Neural progenitor cell (in vitro differentiated cells): Measurements from ENCODE around the gene AKAP1. TPM values are rescaled to one million over a fixed set of nuclear protein-coding genes. Genes with fewer than 3 reads are reported as not detected.

Experiments used
- DNase-seq: peaks from one replicate; pipeline ENCODE4 v3.0.0-alpha.2; 2016; ENCODE audit warnings: low spot score
- H2AFZ ChIP-seq: fragments of 200-600 bp; sonication (generic); replicated peaks from 2 replicates; pipeline ENCODE4 v1.6.1; 2016; ENCODE audit warnings: antibody characterized with exemption
- H3F3A ChIP-seq: fragments of 200-600 bp; sonication (generic); 2 replicates; pipeline ENCODE4 v1.6.1; 2016; ENCODE audit warnings: antibody characterized with exemption, low read depth
- H3K27ac ChIP-seq: fragments of 200-600 bp; sonication (generic); 2 replicates; pipeline ENCODE4 v1.5.1; 2016; ENCODE audit warnings: mild to moderate bottlenecking
- H3K27me3 ChIP-seq: fragments of 200-600 bp; sonication (generic); 2 replicates; pipeline ENCODE4 v1.6.1; 2016; ENCODE audit warnings: mild to moderate bottlenecking, moderate library complexity
- H3K36me3 ChIP-seq: fragments of 200-600 bp; sonication (generic); 2 replicates; pipeline ENCODE4 v1.5.1; 2016
- H3K4me1 ChIP-seq: fragments of 200-600 bp; sonication (generic); 2 replicates; pipeline ENCODE4 v1.6.1; 2016; ENCODE audit warnings: mixed run types
- H3K4me2 ChIP-seq: fragments of 200-600 bp; sonication (generic); 2 replicates; pipeline ENCODE4 v1.6.1; 2016
- H3K4me3 ChIP-seq: fragments of 200-600 bp; sonication (generic); 2 replicates; pipeline ENCODE4 v1.5.1; 2016
- H3K79me2 ChIP-seq: fragments of 200-600 bp; sonication (generic); 2 replicates; pipeline ENCODE4 v1.6.1; 2016; ENCODE audit warnings: low read depth
- H3K9ac ChIP-seq: fragments of 200-600 bp; sonication (generic); 2 replicates; pipeline ENCODE4 v1.6.1; 2016
- H3K9me3 ChIP-seq: fragments of 200-600 bp; sonication (generic); 2 replicates; pipeline ENCODE4 v1.5.1; 2016; ENCODE audit warnings: low read depth
- H4K20me1 ChIP-seq: fragments of 200-600 bp; sonication (generic); 2 replicates; pipeline ENCODE4 v1.6.1; 2016; ENCODE audit warnings: low read depth
- H3K27ac Mint-ChIP-seq: 3 replicates; pipeline ENCODE4 v1.8.0; 2021; ENCODE audit warnings: mixed read lengths
- H3K27me3 Mint-ChIP-seq: 2 replicates; pipeline ENCODE4 v1.8.0; 2022; ENCODE audit warnings: low read depth, mild to moderate bottlenecking, inconsistent platforms, moderate library complexity, mixed read lengths; ENCODE audit not compliant: insufficient read depth
- H3K36me3 Mint-ChIP-seq: 3 replicates; pipeline ENCODE4 v1.8.0; 2021; ENCODE audit warnings: mixed read lengths
- H3K4me1 Mint-ChIP-seq: 3 replicates; pipeline ENCODE4 v1.8.0; 2021; ENCODE audit warnings: mixed read lengths
- H3K4me3 Mint-ChIP-seq: 3 replicates; pipeline ENCODE4 v1.8.0; 2021; ENCODE audit warnings: mild to moderate bottlenecking, moderate library complexity, mixed read lengths
- H3K9me3 Mint-ChIP-seq: 3 replicates; pipeline ENCODE4 v1.8.0; 2020; ENCODE audit warnings: mixed read lengths
- EZH2 ChIP-seq: fragments of 200-600 bp; sonication (generic); IDR thresholded peaks from 2 replicates; pipeline ENCODE4 v1.6.1; 2017; ENCODE audit warnings: antibody characterized with exemption, mild to moderate bottlenecking, moderate library complexity
- EZH2phosphoT487 ChIP-seq: fragments of 200-600 bp; sonication (generic); IDR thresholded peaks from 2 replicates; pipeline ENCODE4 v1.6.1; 2017; ENCODE audit warnings: antibody characterized with exemption
- total RNA-seq: library from RNA; depleted of rRNA; stranded (reverse); fragments of >200 nt; gene quantifications from 2 replicates; pipeline ENCODE4 v1.2.3, GENCODE V29; 2015; ENCODE audit warnings: low replicate concordance
- TF ChIP-seq, protein P1 (sequence below): fragments of 200-600 bp; sonication (generic); IDR thresholded peaks from 2 replicates; pipeline ENCODE4 v1.5.1; 2017; ENCODE audit warnings: antibody characterized with exemption, mild to moderate bottlenecking

The AKAP1 gene
- total RNA-seq, 1 donor from 2014 or later, result 8.8 TPM

DNA sequence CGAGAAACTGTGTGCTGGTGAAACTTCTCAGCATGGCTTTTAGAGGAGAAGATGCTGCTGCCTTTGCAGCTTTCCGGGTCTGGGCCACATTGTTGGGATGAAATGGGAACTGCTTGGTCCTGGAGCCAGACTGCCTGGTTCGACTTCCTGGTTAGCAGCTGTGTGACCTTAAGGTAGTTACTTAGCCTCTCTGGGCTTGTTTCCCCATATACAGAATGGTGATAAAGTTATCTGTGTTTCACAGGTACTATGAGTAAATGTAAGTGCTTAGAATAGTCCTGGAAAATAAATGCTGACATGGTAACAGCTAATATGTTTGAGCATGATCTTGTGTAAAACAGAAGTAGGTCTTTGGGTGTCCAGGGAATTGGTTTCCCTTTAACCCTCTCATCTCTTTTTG is 26.3 kb downstream of the AKAP1 start:
- no peak overlapping the region for H3K4me2 ChIP-seq
- H4K20me1 ChIP-seq, result peaks cover 15% of the 10 kb centered on the region
- H3F3A ChIP-seq, result peaks cover 21% of the 10 kb centered on the region
- peak overlapping the region; percentile 21 for H3K27ac Mint-ChIP-seq
- no peaks in the 10 kb centered on the region for H3K27me3 ChIP-seq
- no peaks in the 10 kb centered on the region for H3K36me3 ChIP-seq
- no peak for DNase-seq
- H3K4me1 Mint-ChIP-seq, result peaks cover 34% of the 10 kb centered on the region
- H3K27me3 Mint-ChIP-seq, result no peaks in the 10 kb centered on the region
- peaks cover 7% of the 10 kb centered on the region for H3K36me3 Mint-ChIP-seq
- peaks cover 23% of the 10 kb centered on the region for H3K4me1 ChIP-seq
- H3K9me3 Mint-ChIP-seq, result no peaks in the 10 kb centered on the region
- H2AFZ ChIP-seq, result no peak overlapping the region
- no peak overlapping the region for H3K4me3 Mint-ChIP-seq
- no peak overlapping the region for H3K4me3 ChIP-seq
- no peak overlapping the region for H3K27ac ChIP-seq
- H3K9ac ChIP-seq, result no peak overlapping the region
- no peak for TF ChIP-seq EZH2phosphoT487
- TF ChIP-seq EZH2, result no peak
- TF ChIP-seq, protein P1, sequence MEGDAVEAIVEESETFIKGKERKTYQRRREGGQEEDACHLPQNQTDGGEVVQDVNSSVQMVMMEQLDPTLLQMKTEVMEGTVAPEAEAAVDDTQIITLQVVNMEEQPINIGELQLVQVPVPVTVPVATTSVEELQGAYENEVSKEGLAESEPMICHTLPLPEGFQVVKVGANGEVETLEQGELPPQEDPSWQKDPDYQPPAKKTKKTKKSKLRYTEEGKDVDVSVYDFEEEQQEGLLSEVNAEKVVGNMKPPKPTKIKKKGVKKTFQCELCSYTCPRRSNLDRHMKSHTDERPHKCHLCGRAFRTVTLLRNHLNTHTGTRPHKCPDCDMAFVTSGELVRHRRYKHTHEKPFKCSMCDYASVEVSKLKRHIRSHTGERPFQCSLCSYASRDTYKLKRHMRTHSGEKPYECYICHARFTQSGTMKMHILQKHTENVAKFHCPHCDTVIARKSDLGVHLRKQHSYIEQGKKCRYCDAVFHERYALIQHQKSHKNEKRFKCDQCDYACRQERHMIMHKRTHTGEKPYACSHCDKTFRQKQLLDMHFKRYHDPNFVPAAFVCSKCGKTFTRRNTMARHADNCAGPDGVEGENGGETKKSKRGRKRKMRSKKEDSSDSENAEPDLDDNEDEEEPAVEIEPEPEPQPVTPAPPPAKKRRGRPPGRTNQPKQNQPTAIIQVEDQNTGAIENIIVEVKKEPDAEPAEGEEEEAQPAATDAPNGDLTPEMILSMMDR, result no peak
- no peaks in the 10 kb centered on the region for H3K9me3 ChIP-seq
- H3K79me2 ChIP-seq, result peaks cover 4% of the 10 kb centered on the region

DNA sequence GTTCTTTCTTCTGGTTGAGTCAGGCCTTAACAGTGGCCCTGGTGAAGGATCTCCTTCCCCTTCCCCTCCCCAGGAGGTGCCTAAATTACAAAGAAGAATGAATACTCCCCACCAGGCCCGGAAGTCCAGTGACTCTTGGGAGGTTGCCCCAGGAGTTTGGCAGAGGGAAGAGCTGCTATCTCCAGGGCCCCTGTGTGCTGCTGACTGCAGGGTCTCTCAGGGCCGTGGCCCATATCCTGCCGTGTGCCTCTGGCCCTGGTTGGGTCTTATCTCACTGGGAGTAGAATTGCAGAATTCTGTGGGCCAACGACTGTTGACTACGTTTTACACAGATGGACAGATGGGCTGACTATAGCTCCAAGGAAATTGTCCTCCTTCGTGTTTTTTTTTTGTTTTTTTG is 28.0 kb downstream of the AKAP1 start:
- no peaks in the 10 kb centered on the region for H3K9me3 ChIP-seq
- Mint-ChIP-seq H3K9me3 (no peaks in the 10 kb centered on the region), H3K27me3 (no peaks in the 10 kb centered on the region), H3K36me3 (peaks cover 12% of the 10 kb centered on the region), H3K4me1 (peaks cover 20% of the 10 kb centered on the region), H3K4me3 (no peak overlapping the region), H3K27ac (no peak overlapping the region)
- TF ChIP-seq EZH2 (no peak), EZH2phosphoT487 (no peak)
- TF ChIP-seq, protein P1, result no peak
- H3K79me2 ChIP-seq, result peaks cover 4% of the 10 kb centered on the region
- DNase-seq, result no peak
- no peaks in the 10 kb centered on the region for H3K36me3 ChIP-seq
- H3K9ac ChIP-seq, result no peak overlapping the region
- H3K4me3 ChIP-seq, result no peak overlapping the region
- peaks cover 19% of the 10 kb centered on the region for H3F3A ChIP-seq
- H4K20me1 ChIP-seq, result peaks cover 15% of the 10 kb centered on the region
- no peak overlapping the region for H3K4me2 ChIP-seq
- H3K27me3 ChIP-seq, result no peaks in the 10 kb centered on the region
- H3K4me1 ChIP-seq, result peaks cover 12% of the 10 kb centered on the region
- no peak overlapping the region for H2AFZ ChIP-seq
- no peak overlapping the region for H3K27ac ChIP-seq

DNA sequence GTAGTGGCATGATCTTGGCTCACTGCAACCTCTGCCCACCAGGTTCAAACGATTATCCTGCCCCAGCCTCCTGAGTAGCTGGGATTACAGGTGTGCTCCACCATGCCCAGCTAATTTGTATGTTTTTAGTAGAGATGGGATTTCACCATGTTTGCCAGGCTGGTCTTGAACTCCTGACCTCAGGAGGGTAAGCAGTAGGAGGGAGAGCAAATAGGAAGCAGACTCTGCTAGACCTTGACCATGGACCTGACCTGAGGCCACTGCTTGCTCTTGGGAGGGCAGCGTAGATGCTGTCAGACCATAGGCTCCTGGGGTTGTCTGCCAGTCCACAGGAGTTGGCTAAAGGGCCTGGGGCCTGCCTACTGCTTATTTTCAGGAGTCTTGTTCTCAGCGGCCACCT is 28.6 kb downstream of the AKAP1 start:
- Histone ChIP-seq H3K27ac (no peak overlapping the region), H4K20me1 (peaks cover 12% of the 10 kb centered on the region), H3K4me3 (no peak overlapping the region), H3K4me1 (peaks cover 6% of the 10 kb centered on the region), H3K79me2 (no peaks in the 10 kb centered on the region), H3K4me2 (no peak overlapping the region), H3K9me3 (no peaks in the 10 kb centered on the region), H3K27me3 (no peaks in the 10 kb centered on the region), H3K9ac (no peak overlapping the region), H3F3A (peaks cover 13% of the 10 kb centered on the region), H3K36me3 (no peaks in the 10 kb centered on the region), H2AFZ (no peak overlapping the region)
- no peak overlapping the region for H3K4me3 Mint-ChIP-seq
- H3K27me3 Mint-ChIP-seq, result no peaks in the 10 kb centered on the region
- no peaks in the 10 kb centered on the region for H3K9me3 Mint-ChIP-seq
- peaks cover 16% of the 10 kb centered on the region for H3K4me1 Mint-ChIP-seq
- H3K36me3 Mint-ChIP-seq, result peaks cover 15% of the 10 kb centered on the region
- no peak for DNase-seq
- no peak for TF ChIP-seq EZH2
- TF ChIP-seq, protein P1, result no peak
- TF ChIP-seq EZH2phosphoT487, result no peak
- no peak overlapping the region for H3K27ac Mint-ChIP-seq
